H1 (cell line): ENCODE data around the gene OR7G2.
"Not testable (repeated sequence)": the region's sequence is repeated elsewhere in the genome, so short reads cannot be mapped to it uniquely, and the experiment has no call there.

Experiments used
- ATF3 ChIP-seq: IDR thresholded peaks from 2 replicates; pipeline ENCODE4 v1.6.1; 2011; ENCODE audit warnings: low read depth, mild to moderate bottlenecking, low read length; ENCODE audit not compliant: insufficient read depth
- BCL11A ChIP-seq, 2 experiments: IDR thresholded peaks; one replicate each; pipeline ENCODE4 v1.6.1; 2011; ENCODE audit warnings: low read depth in 2 of 2, low read length in 2 of 2, mild to moderate bottlenecking in 2 of 2
- EGR1 ChIP-seq: IDR thresholded peaks from 2 replicates; pipeline ENCODE4 v1.6.1; 2011; ENCODE audit warnings: low read depth, low read length, borderline replicate concordance
- EP300 ChIP-seq, 2 experiments: IDR thresholded peaks; 1 replicate in 1 of 2; 2 replicates in 1 of 2; pipeline ENCODE4 v1.6.1; 2011 to 2012; ENCODE audit warnings: low read depth in 2 of 2, low read length in 2 of 2, mild to moderate bottlenecking in 2 of 2, borderline replicate concordance in 1 of 2, inconsistent platforms in 1 of 2, moderate library complexity in 1 of 2
- EZH2 ChIP-seq: fragments of 200-600 bp; sonication (generic); IDR thresholded peaks from 2 replicates; pipeline ENCODE4 v1.7.1; 2012; ENCODE audit warnings: low read depth, mild to moderate bottlenecking, moderate library complexity, low read length, inconsistent platforms; ENCODE audit not compliant: severe bottlenecking
- JUND ChIP-seq: IDR thresholded peaks from 2 replicates; pipeline ENCODE4 v1.6.1; 2011; ENCODE audit warnings: mild to moderate bottlenecking, improper control_type of control experiment, low read length
- KDM5A ChIP-seq: fragments of 200-600 bp; IDR thresholded peaks from 2 replicates; pipeline ENCODE4 v1.7.1; 2012; ENCODE audit warnings: mild to moderate bottlenecking, low read length, inconsistent platforms, mixed read lengths
- NRF1 ChIP-seq: IDR thresholded peaks from 2 replicates; pipeline ENCODE4 v1.6.1; 2011; ENCODE audit warnings: mild to moderate bottlenecking, low read depth, low read length, improper control_type of control experiment
- POLR2A ChIP-seq, 2 experiments: IDR thresholded peaks; 1 replicate in 1 of 2; 2 replicates in 1 of 2; pipeline ENCODE4 v1.6.1; 2011; ENCODE audit warnings: low read depth in 2 of 2, low read length in 2 of 2, mild to moderate bottlenecking in 2 of 2; ENCODE audit errors: control extremely low read depth in 1 of 2
- SIN3A ChIP-seq, 2 experiments: IDR thresholded peaks in 1 of 2; conservative IDR thresholded peaks in 1 of 2; 2 replicates each; pipeline ENCODE4 v1.6.1; 2011 to 2012; ENCODE audit warnings: low read length in 2 of 2, improper control_type of control experiment in 1 of 2, low read depth in 1 of 2, mild to moderate bottlenecking in 1 of 2
- YY1 ChIP-seq: IDR thresholded peaks from 2 replicates; pipeline ENCODE4 v1.6.1; 2011; ENCODE audit warnings: low read depth, mild to moderate bottlenecking, low read length
- ZNF274 ChIP-seq: IDR thresholded peaks from 2 replicates; pipeline ENCODE4 v1.7.0; 2012; ENCODE audit warnings: low read length, borderline replicate concordance; ENCODE audit errors: extremely low read depth
- TF ChIP-seq, protein P1 (sequence below), 3 experiments: IDR thresholded peaks; 1 replicate in 2 of 3; 2 replicates in 1 of 3; pipeline versions ENCODE4 v1.5.1 to v1.6.1; 2011; ENCODE audit warnings: low read length in 3 of 3, mild to moderate bottlenecking in 3 of 3, inconsistent platforms in 2 of 3, low read depth in 1 of 3, moderate library complexity in 1 of 3; ENCODE audit not compliant: insufficient read depth in 1 of 3; ENCODE audit errors: control extremely low read depth in 1 of 3
- TF ChIP-seq, protein P2 (sequence below): IDR thresholded peaks from 2 replicates; pipeline ENCODE4 v1.6.1; 2012; ENCODE audit warnings: low read length, inconsistent platforms

GRCh38 chr19:9056131-9056530, 51.1 kb downstream of the OR7G2 start:
- TF ChIP-seq JUND; KDM5A; EZH2; YY1; BCL11A (IDR thresholded peaks at IDR 0.05; ENCODE audit: low read depth in 2 of 2, low read length in 2 of 2); POLR2A (IDR thresholded peaks at IDR 0.05; ENCODE audit: control extremely low read depth in 1 of 2, low read depth in 2 of 2, low read length in 2 of 2); ATF3; NRF1; EP300 (IDR thresholded peaks at IDR 0.05; ENCODE audit: borderline replicate concordance in 1 of 2, low read depth in 2 of 2, low read length in 2 of 2); SIN3A (conservative IDR thresholded peaks at IDR 0.05 in 1 of 2, IDR thresholded peaks at IDR 0.05 in 1 of 2; ENCODE audit: low read depth in 1 of 2, low read length in 2 of 2); ZNF274; EGR1: not testable (repeated sequence)
- TF ChIP-seq, protein P1, sequence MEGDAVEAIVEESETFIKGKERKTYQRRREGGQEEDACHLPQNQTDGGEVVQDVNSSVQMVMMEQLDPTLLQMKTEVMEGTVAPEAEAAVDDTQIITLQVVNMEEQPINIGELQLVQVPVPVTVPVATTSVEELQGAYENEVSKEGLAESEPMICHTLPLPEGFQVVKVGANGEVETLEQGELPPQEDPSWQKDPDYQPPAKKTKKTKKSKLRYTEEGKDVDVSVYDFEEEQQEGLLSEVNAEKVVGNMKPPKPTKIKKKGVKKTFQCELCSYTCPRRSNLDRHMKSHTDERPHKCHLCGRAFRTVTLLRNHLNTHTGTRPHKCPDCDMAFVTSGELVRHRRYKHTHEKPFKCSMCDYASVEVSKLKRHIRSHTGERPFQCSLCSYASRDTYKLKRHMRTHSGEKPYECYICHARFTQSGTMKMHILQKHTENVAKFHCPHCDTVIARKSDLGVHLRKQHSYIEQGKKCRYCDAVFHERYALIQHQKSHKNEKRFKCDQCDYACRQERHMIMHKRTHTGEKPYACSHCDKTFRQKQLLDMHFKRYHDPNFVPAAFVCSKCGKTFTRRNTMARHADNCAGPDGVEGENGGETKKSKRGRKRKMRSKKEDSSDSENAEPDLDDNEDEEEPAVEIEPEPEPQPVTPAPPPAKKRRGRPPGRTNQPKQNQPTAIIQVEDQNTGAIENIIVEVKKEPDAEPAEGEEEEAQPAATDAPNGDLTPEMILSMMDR (IDR thresholded peaks at IDR 0.05; ENCODE audit: control extremely low read depth in 1 of 3, insufficient read depth in 1 of 3, low read depth in 1 of 3, low read length in 3 of 3), result not testable (repeated sequence)
- TF ChIP-seq, protein P2, sequence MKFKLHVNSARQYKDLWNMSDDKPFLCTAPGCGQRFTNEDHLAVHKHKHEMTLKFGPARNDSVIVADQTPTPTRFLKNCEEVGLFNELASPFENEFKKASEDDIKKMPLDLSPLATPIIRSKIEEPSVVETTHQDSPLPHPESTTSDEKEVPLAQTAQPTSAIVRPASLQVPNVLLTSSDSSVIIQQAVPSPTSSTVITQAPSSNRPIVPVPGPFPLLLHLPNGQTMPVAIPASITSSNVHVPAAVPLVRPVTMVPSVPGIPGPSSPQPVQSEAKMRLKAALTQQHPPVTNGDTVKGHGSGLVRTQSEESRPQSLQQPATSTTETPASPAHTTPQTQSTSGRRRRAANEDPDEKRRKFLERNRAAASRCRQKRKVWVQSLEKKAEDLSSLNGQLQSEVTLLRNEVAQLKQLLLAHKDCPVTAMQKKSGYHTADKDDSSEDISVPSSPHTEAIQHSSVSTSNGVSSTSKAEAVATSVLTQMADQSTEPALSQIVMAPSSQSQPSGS, result not testable (repeated sequence)
